ENCODE data around the gene WNT7B. TPM values are rescaled to one million over a fixed set of nuclear protein-coding genes. Genes with fewer than 3 reads are reported as not detected.

The WNT7B gene
- total RNA-seq, 2 donors from 2014 or later = 0.19 TPM; not detected in 1

- Histone ChIP-seq H3K4me1 (no peaks in the 10 kb centered on the region), H3K27ac (no peak overlapping the region), H3K4me3 (no peak overlapping the region), H3K36me3 (no peaks in the 10 kb centered on the region), H3K27me3 (no peaks in the 10 kb centered on the region), H3K9me3 (no peaks in the 10 kb centered on the region)
- TF ChIP-seq CTCF (IDR thresholded peaks at IDR 0.05) = no peak
- no peak for DNase-seq (ENCODE audit: low spot score)
These were observed 54.3 kb downstream of the WNT7B start for GRCh38 chr22:45922661-45923060.

GRCh38 chr22:45922256-45922655, 54.7 kb downstream of the WNT7B start:
- Histone ChIP-seq H3K36me3 (no peaks in the 10 kb centered on the region), H3K4me1 (no peaks in the 10 kb centered on the region), H3K9me3 (no peaks in the 10 kb centered on the region), H3K27ac (no peak overlapping the region), H3K4me3 (no peak overlapping the region), H3K27me3 (no peaks in the 10 kb centered on the region)
- DNase-seq (ENCODE audit: low spot score) = no peak
- TF ChIP-seq CTCF (IDR thresholded peaks at IDR 0.05) = no peak

GRCh38 chr22:45919504-45920286, 57.3 kb downstream of the WNT7B start:
- DNase-seq (ENCODE audit: low spot score) = no peak
- no peak for TF ChIP-seq CTCF (IDR thresholded peaks at IDR 0.05)
- Histone ChIP-seq H3K27me3 (no peaks in the 10 kb centered on the region), H3K27ac (no peak overlapping the region), H3K4me1 (no peaks in the 10 kb centered on the region), H3K9me3 (no peaks in the 10 kb centered on the region), H3K4me3 (no peak overlapping the region), H3K36me3 (no peaks in the 10 kb centered on the region)

DNA sequence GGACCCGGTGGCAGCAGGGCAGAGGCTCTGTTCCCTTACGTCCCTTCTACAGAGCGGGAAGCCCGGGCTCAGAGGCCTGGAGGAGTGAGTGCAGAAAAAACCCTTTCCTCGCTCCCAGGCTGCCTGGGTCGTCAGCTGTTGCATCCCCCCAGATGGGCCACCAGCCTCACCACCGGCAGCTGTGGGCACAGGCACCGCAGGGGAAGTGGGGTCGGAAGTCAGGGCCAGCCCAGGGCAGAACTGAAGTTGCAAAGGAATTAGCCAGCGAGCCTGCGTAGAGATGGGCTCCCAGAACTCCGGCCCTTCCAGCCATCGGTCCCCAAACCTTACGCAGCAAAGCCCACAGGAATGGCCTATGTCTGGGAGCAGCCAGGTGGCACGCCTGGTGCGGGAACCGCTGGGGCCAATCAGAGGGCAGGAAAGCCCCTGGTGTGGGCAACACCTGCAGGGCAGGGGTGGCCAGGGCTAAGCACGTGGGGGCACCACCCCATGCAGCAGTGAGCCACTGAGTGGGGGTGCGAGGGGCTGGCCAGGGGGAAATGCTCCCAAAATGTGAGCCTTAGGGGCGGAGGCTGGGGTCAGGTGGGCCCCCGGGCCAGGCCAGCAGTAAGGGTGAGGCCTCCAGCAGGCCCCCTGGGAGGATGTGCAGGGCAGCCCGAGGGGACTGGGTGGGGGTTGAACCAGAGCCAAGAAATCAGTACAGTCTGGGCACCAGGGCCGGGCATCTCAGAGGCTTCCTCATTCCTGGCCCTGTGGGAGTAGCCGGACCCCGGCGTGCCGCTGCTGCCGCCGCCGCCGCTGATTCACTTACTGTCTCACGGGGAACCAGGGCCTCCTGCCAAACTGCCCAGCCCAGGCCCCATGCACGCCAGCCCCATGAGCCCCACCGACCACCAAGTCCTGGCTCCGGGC, 58.2 kb downstream of the WNT7B start:
- no peak overlapping the region for H3K4me3 ChIP-seq
- no peak for DNase-seq (ENCODE audit: low spot score)
- TF ChIP-seq CTCF (IDR thresholded peaks at IDR 0.05) = no peak

DNA sequence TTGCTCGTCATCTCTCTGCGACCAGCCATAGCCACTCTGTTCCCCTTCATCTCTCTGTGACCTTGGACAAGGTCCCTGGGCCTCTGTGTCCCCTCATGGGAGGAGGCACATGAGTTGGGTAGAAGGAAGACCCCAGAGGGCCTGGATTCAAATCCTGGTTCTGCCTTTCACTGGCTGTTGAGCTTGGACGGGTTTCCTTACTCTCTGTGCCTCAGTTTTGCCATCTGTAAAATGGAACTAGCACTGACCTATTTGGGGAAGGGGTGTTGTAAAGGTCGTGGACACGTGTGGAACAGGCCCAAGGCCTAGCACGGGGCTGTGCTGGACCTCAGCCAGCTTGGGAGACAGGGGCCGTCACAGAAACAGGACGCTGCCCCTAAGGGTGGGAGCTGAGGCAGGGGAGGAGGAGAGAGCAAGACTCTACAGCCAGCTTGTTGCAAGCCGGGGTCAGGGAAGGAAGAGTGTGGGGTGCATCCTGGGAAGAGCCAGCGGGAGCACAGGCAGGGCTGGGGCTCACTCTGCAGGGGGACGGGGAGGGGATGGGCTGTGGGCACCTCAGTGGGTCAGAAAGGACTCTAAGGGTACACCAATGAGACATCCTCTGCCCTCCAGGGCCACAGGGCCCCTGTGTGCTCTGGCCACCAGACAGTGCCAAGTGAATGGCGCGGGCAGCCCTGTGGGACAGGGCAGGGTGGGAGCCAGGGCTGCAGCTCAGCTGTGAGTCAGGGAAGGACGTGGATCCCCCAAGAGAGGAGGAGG, 59.1 kb downstream of the WNT7B start:
- Histone ChIP-seq H3K27ac (no peak overlapping the region), H3K9me3 (no peaks in the 10 kb centered on the region), H3K27me3 (no peaks in the 10 kb centered on the region), H3K36me3 (no peaks in the 10 kb centered on the region), H3K4me1 (peaks cover 0 to 1% of the 10 kb centered on the region in 2 donors), H3K4me3 (no peak overlapping the region)
- TF ChIP-seq CTCF (IDR thresholded peaks at IDR 0.05) = no peak
- DNase-seq (ENCODE audit: low spot score) = no peak

More for the DNA sequence above, 58.2 kb downstream of the WNT7B start:
- Histone ChIP-seq H3K4me1 (no peaks in the 10 kb centered on the region), H3K27me3 (no peaks in the 10 kb centered on the region), H3K36me3 (no peaks in the 10 kb centered on the region), H3K9me3 (no peaks in the 10 kb centered on the region), H3K27ac (no peak overlapping the region)
